ENCODE data around the gene DDIT4. TPM values are rescaled to one million over a fixed set of nuclear protein-coding genes. Genes with fewer than 3 reads are reported as not detected.

The DDIT4 gene
- total and polyA plus RNA-seq, 2 of the 8 experiments (the other 6 are each of a cell fraction or from before 2014, with no cell fraction given): 47.4 to 108 TPM

DNA sequence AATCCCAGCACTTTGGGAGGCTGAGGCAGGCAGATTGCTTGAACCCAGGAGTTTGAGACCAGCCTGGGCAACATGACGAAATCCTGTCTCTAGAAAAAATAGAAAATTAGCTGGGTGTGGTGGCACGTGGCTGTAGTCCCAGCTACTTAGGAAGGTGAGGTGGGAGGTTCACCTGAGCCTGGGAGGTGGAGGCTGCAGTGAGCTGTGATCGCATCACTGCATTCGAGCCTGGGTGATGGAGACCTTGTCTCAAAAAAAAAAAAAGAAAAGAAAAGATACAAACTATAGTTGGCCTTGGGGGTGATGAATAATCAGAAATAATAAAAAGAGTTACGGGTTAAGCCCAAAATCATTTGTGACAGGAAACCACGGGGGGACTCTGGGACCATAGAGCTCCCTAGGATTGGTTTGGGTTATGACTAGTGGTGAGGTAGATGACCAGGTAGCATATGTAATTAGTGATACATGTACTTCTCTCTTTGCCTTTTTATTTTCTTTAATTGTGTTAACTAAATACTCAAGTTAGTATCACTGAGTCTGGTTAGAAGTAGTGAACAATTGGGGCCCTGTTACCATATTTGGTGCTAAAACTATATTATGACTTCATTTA is 47.2 kb upstream of the DDIT4 start:
- ChIA-PET POLR2A (ENCODE audit: partially characterized antibody) (interaction anchor here (0.9 to 2.1 kb wide), 8 partner anchors 9 to 100 kb away, joined by 3 to 10 read pairs (median 4); partner anchors contain the start of genes ASCC1 and DDIT4), CTCF (ENCODE audit: partially characterized antibody) (interaction anchor here (1.2 to 1.7 kb wide), 3 partner anchors 49 to 173 kb away, joined by 3 to 5 read pairs (median 4); no protein-coding TSS in a partner anchor)
- peaks cover 3 to 37% of the 10 kb centered on the region in 2 experiments; a peak in 3 of 4 replicates for H3K79me2 ChIP-seq (ENCODE audit: control insufficient read depth in 1 of 2, insufficient read depth in 2 of 2, low read length in 2 of 2)
- no peak overlapping the region for H3K4me3 ChIP-seq (ENCODE audit: extremely low read depth in 1 of 4, insufficient read depth in 2 of 4, low read depth in 3 of 4, low read length in 4 of 4)
- no peak overlapping the region for H2AFZ ChIP-seq (ENCODE audit: low read length)
- no peak overlapping the region for H2BK12ac ChIP-seq (ENCODE audit: low read depth, low read length)
- H3K27ac ChIP-seq (ENCODE audit: low read depth, low read length): no peak overlapping the region
- no peaks in the 10 kb centered on the region for H3K27me3 ChIP-seq (replicated peaks in 1 of 4; ENCODE audit: control insufficient read depth in 3 of 4, extremely low read depth in 1 of 4, insufficient read depth in 3 of 4, low read length in 3 of 4)
- no peaks in the 10 kb centered on the region for H3K9me3 ChIP-seq (ENCODE audit: insufficient read depth in 2 of 2, low read depth in 1 of 2, low read length in 1 of 2)
- H3K18ac ChIP-seq (ENCODE audit: extremely low read depth, low read length): no peak overlapping the region
- H2BK20ac ChIP-seq (ENCODE audit: low read length): no peak overlapping the region
- peaks cover 4 to 16% (median 9%) of the 10 kb centered on the region in 4 experiments; a peak in 6 of 8 replicates for H3K36me3 ChIP-seq (ENCODE audit: control insufficient read depth in 2 of 4, insufficient read depth in 4 of 4, low read length in 3 of 4)
- peaks cover 4% of the 10 kb centered on the region; the same call in 1 of the 2 replicates for H3K79me1 ChIP-seq (ENCODE audit: low read depth, low read length)
- H3K56ac ChIP-seq (replicated peaks; ENCODE audit: insufficient read length, low read depth, low read length): no peak overlapping the region
- no peak overlapping the region for H2BK15ac ChIP-seq (ENCODE audit: low read length)
- H3K9ac ChIP-seq (replicated peaks in 1 of 4; ENCODE audit: extremely low read depth in 1 of 4, low read depth in 3 of 4, low read length in 3 of 4): no peak overlapping the region
- no peak overlapping the region for H4K5ac ChIP-seq (ENCODE audit: insufficient read length, low read depth, low read length)
- H4K91ac ChIP-seq (replicated peaks; ENCODE audit: insufficient read length, low read length): no peak overlapping the region
- no peak overlapping the region for H3K4ac ChIP-seq (replicated peaks; ENCODE audit: insufficient read length, low read depth, low read length)
- H3K4me2 ChIP-seq (ENCODE audit: insufficient read depth in 1 of 2, low read depth in 2 of 2, low read length in 2 of 2): no peak overlapping the region
- H3K14ac ChIP-seq (ENCODE audit: insufficient read length): no peak overlapping the region
- no peak overlapping the region for H2BK5ac ChIP-seq (ENCODE audit: low read depth, low read length)
- H2BK120ac ChIP-seq (replicated peaks; ENCODE audit: low read depth, low read length): no peak overlapping the region
- FAIRE-seq: no peak
- H2AK5ac ChIP-seq (ENCODE audit: low read depth, low read length): no peak overlapping the region
- no peaks in the 10 kb centered on the region for H3K23me2 ChIP-seq (ENCODE audit: low read depth, low read length)
- 87% methylated on average over 5 of the region's 6 CpGs; no CpG with 5 or more reads in 1 of the 2 experiments for WGBS, 2 experiments (ENCODE audit: extremely low coverage in 1 of 2, insufficient coverage in 1 of 2, insufficient read length in 1 of 2, insufficient replicate concordance in 2 of 2, low coverage in 1 of 2, low lambda C conversion rate in 2 of 2, missing lambda C conversion rate in 1 of 2)
- H4K20me1 ChIP-seq (replicated peaks in 1 of 2; ENCODE audit: control insufficient read depth in 1 of 2, insufficient read depth in 2 of 2, low read length in 2 of 2): peaks cover 2 to 3% of the 10 kb centered on the region in 2 experiments
- no peak for DNase-seq (ENCODE audit: low read depth in 1 of 2, low spot score in 2 of 2)
- peaks cover 0 to 6% (median 3%) of the 10 kb centered on the region in 4 experiments; a peak in 4 of 7 replicates for H3K4me1 ChIP-seq (replicated peaks in 1 of 4; ENCODE audit: control insufficient read depth in 3 of 4, insufficient read depth in 4 of 4, low read length in 3 of 4)
- H3K23ac ChIP-seq (ENCODE audit: insufficient read length): no peak overlapping the region
- no peak overlapping the region for H4K8ac ChIP-seq (ENCODE audit: extremely low read depth, insufficient read depth, low read length)
- TF ChIP-seq RBBP5 (IDR thresholded peaks at IDR 0.05; ENCODE audit: borderline replicate concordance, low read depth, low read length) (no peak), EP300 (IDR thresholded peaks at IDR 0.05; ENCODE audit: borderline replicate concordance in 1 of 2, low read depth in 2 of 2, low read length in 2 of 2) (no peak), MAFK (IDR thresholded peaks at IDR 0.05; ENCODE audit: low read depth, low read length) (no peak), ASH2L (IDR thresholded peaks at IDR 0.05; ENCODE audit: low read length) (no peak), SRF (IDR thresholded peaks at IDR 0.05; ENCODE audit: low read depth, low read length) (no peak), NANOG (IDR thresholded peaks at IDR 0.05; ENCODE audit: insufficient read depth, low read depth, low read length, poor library complexity, severe bottlenecking) (no peak), SIRT6 (IDR thresholded peaks at IDR 0.05; ENCODE audit: low read length) (no peak)
- TF ChIP-seq, protein P1, sequence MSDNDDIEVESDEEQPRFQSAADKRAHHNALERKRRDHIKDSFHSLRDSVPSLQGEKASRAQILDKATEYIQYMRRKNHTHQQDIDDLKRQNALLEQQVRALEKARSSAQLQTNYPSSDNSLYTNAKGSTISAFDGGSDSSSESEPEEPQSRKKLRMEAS (IDR thresholded peaks at IDR 0.05): no peak
- TF ChIP-seq, protein P2, sequence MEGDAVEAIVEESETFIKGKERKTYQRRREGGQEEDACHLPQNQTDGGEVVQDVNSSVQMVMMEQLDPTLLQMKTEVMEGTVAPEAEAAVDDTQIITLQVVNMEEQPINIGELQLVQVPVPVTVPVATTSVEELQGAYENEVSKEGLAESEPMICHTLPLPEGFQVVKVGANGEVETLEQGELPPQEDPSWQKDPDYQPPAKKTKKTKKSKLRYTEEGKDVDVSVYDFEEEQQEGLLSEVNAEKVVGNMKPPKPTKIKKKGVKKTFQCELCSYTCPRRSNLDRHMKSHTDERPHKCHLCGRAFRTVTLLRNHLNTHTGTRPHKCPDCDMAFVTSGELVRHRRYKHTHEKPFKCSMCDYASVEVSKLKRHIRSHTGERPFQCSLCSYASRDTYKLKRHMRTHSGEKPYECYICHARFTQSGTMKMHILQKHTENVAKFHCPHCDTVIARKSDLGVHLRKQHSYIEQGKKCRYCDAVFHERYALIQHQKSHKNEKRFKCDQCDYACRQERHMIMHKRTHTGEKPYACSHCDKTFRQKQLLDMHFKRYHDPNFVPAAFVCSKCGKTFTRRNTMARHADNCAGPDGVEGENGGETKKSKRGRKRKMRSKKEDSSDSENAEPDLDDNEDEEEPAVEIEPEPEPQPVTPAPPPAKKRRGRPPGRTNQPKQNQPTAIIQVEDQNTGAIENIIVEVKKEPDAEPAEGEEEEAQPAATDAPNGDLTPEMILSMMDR (IDR thresholded peaks at IDR 0.05; ENCODE audit: control extremely low read depth in 1 of 3, insufficient read depth in 1 of 3, low read depth in 1 of 3, low read length in 3 of 3): no peak

Data from H1 (cell line).